IPS-11a (cell line): ENCODE data around the gene PRIMA1.

Source experiments
- H3K4me3 ChIP-seq: one replicate; pipeline ENCODE4 v1.5.1; 2013; ENCODE audit warnings: low read depth, low read length, control low read depth

Gene PRIMA1

GRCh38 chr14:93797071-93797470 is 8.8 kb upstream of the PRIMA1 start:
- H3K4me3 ChIP-seq = no peak overlapping the region

GRCh38 chr14:93794756-93795155 is 6.5 kb upstream of the PRIMA1 start:
- H3K4me3 ChIP-seq = no peak overlapping the region

GRCh38 chr14:93793555-93794324 is 5.5 kb upstream of the PRIMA1 start:
- H3K4me3 ChIP-seq = no peak overlapping the region

GRCh38 chr14:93792391-93792790 is 4.1 kb upstream of the PRIMA1 start:
- no peak overlapping the region for H3K4me3 ChIP-seq

- H3K4me3 ChIP-seq = no peak overlapping the region
Observed at GRCh38 chr14:93790966-93791365, 2.7 kb upstream of the PRIMA1 start.

- H3K4me3 ChIP-seq = peak overlapping the region; percentile 74
Observed at GRCh38 chr14:93789228-93790130, 1.2 kb upstream of the PRIMA1 start.

GRCh38 chr14:93788543-93789227 is 400 bp upstream of the PRIMA1 start:
- peak overlapping the region; percentile 74 for H3K4me3 ChIP-seq

GRCh38 chr14:93787465-93788292 is 606 bp downstream of the PRIMA1 start:
- H3K4me3 ChIP-seq = peak overlapping the region; percentile 74

- H3K4me3 ChIP-seq = no peak overlapping the region
Observed at GRCh38 chr14:93785423-93785822, 2.9 kb downstream of the PRIMA1 start.

GRCh38 chr14:93784878-93785277 is 3.4 kb downstream of the PRIMA1 start:
- no peak overlapping the region for H3K4me3 ChIP-seq

GRCh38 chr14:93780813-93781400 is 7.4 kb downstream of the PRIMA1 start:
- H3K4me3 ChIP-seq = no peak overlapping the region

- no peak overlapping the region for H3K4me3 ChIP-seq
Observed at GRCh38 chr14:93778856-93779629, 9.2 kb downstream of the PRIMA1 start.

GRCh38 chr14:93778453-93778852 is 9.8 kb downstream of the PRIMA1 start:
- no peak overlapping the region for H3K4me3 ChIP-seq

- H3K4me3 ChIP-seq = no peak overlapping the region
Observed at GRCh38 chr14:93775744-93776143, 12.5 kb downstream of the PRIMA1 start.

- no peak overlapping the region for H3K4me3 ChIP-seq
Observed at GRCh38 chr14:93775158-93775557, 13.1 kb downstream of the PRIMA1 start.

- no peak overlapping the region for H3K4me3 ChIP-seq
Observed at GRCh38 chr14:93772263-93772662, 16.0 kb downstream of the PRIMA1 start.

GRCh38 chr14:93765970-93766369 is 22.3 kb downstream of the PRIMA1 start:
- no peak overlapping the region for H3K4me3 ChIP-seq

- H3K4me3 ChIP-seq = no peak overlapping the region
Observed at GRCh38 chr14:93765155-93765554, 23.1 kb downstream of the PRIMA1 start.

- H3K4me3 ChIP-seq = no peak overlapping the region
Observed at GRCh38 chr14:93764211-93764659, 24.1 kb downstream of the PRIMA1 start.
